Measurements from ENCODE around the gene LASP1.

GRCh38 chr17:38905375-38905774 lies 35.5 kb downstream of the LASP1 start:
- no peak for TF ChIP-seq REST (IDR thresholded peaks at IDR 0.05; ENCODE audit: low read depth, low read length)
- no peak for TF ChIP-seq GABPA (IDR thresholded peaks at IDR 0.05; ENCODE audit: low read depth)
- TF ChIP-seq RFX5 (IDR thresholded peaks at IDR 0.05; ENCODE audit: low read length): no peak
- no peak for TF ChIP-seq ELF1 (IDR thresholded peaks at IDR 0.05)
- no peak for TF ChIP-seq POLR2AphosphoS5 (IDR thresholded peaks at IDR 0.05; ENCODE audit: low read depth, low read length)

Data from SK-N-SH (cell line).